ENCODE data around the gene GCDH. TPM values are rescaled to one million over a fixed set of nuclear protein-coding genes. Genes with fewer than 3 reads are reported as not detected.

Gene GCDH
- total RNA-seq, 1 donor from 2014 or later = 39.5 TPM

- Mint-ChIP-seq H3K27me3 (ENCODE audit: insufficient read depth, low read depth) (peaks cover 10% of the 10 kb centered on the region), H3K27ac (no peak overlapping the region)
Measured at GRCh38 chr19:12935071-12935470, 44.1 kb downstream of the GCDH start.

GRCh38 chr19:12936582-12936981, 45.6 kb downstream of the GCDH start:
- Histone ChIP-seq H3K27me3 (no peaks in the 10 kb centered on the region), H4K20me1 (ENCODE audit: low read depth) (peaks cover 33% of the 10 kb centered on the region), H3K36me3 (peaks cover 10% of the 10 kb centered on the region), H3F3A (ENCODE audit: low read depth) (peaks cover 46% of the 10 kb centered on the region), H3K9me3 (ENCODE audit: low read depth) (no peaks in the 10 kb centered on the region), H3K27ac (peak overlapping the region; percentile 36), H3K4me2 (no peak overlapping the region), H3K79me2 (ENCODE audit: low read depth) (peaks cover 51% of the 10 kb centered on the region), H3K4me1 (peaks cover 25% of the 10 kb centered on the region), H2AFZ (replicated peaks) (no peak overlapping the region), H3K4me3 (no peak overlapping the region), H3K9ac (no peak overlapping the region)
- H3K4me1 Mint-ChIP-seq = peaks cover 49% of the 10 kb centered on the region
- no peak for TF ChIP-seq EZH2 (IDR thresholded peaks at IDR 0.05)
- TF ChIP-seq CTCF (IDR thresholded peaks at IDR 0.05) = no peak
- TF ChIP-seq EZH2phosphoT487 (IDR thresholded peaks at IDR 0.05) = no peak
- peaks cover 12% of the 10 kb centered on the region for H3K27me3 Mint-ChIP-seq (ENCODE audit: insufficient read depth, low read depth)
- H3K36me3 Mint-ChIP-seq = peaks cover 23% of the 10 kb centered on the region
- no peak for DNase-seq (ENCODE audit: low spot score)
- no peaks in the 10 kb centered on the region for H3K9me3 Mint-ChIP-seq
- peak overlapping the region; percentile 7 for H3K4me3 Mint-ChIP-seq
- peak overlapping the region; percentile 80 for H3K27ac Mint-ChIP-seq

More at GRCh38 chr19:12935071-12935470, 44.1 kb downstream of the GCDH start:
- peaks cover 3% of the 10 kb centered on the region for H3K36me3 ChIP-seq
- peaks cover 22% of the 10 kb centered on the region for H3K4me1 ChIP-seq
- no peak overlapping the region for H3K9ac ChIP-seq
- Mint-ChIP-seq H3K9me3 (no peaks in the 10 kb centered on the region), H3K4me1 (peaks cover 39% of the 10 kb centered on the region), H3K4me3 (peak overlapping the region; percentile 48), H3K36me3 (peaks cover 14% of the 10 kb centered on the region)
- TF ChIP-seq EZH2phosphoT487 (IDR thresholded peaks at IDR 0.05) (no peak), EZH2 (IDR thresholded peaks at IDR 0.05) (no peak), CTCF (IDR thresholded peaks at IDR 0.05) (no peak)
- no peak overlapping the region for H3K4me3 ChIP-seq
- no peak overlapping the region for H2AFZ ChIP-seq (replicated peaks)
- H3K27me3 ChIP-seq = no peaks in the 10 kb centered on the region
- H4K20me1 ChIP-seq (ENCODE audit: low read depth) = peaks cover 26% of the 10 kb centered on the region
- DNase-seq (ENCODE audit: low spot score) = no peak
- H3K4me2 ChIP-seq = no peak overlapping the region
- peaks cover 46% of the 10 kb centered on the region for H3K79me2 ChIP-seq (ENCODE audit: low read depth)
- no peak overlapping the region for H3K27ac ChIP-seq
- no peaks in the 10 kb centered on the region for H3K9me3 ChIP-seq (ENCODE audit: low read depth)
- peaks cover 31% of the 10 kb centered on the region for H3F3A ChIP-seq (ENCODE audit: low read depth)

GRCh38 chr19:12937093-12937926, 46.4 kb downstream of the GCDH start:
- peaks cover 48% of the 10 kb centered on the region for H3K4me1 Mint-ChIP-seq
- Histone ChIP-seq H3K27ac (peak overlapping the region; percentile 36), H3K4me1 (peaks cover 25% of the 10 kb centered on the region), H3K4me3 (peak overlapping the region; percentile 97), H4K20me1 (ENCODE audit: low read depth) (peaks cover 30% of the 10 kb centered on the region), H3K9ac (no peak overlapping the region), H3K4me2 (peak overlapping the region; percentile 86), H3K9me3 (ENCODE audit: low read depth) (no peaks in the 10 kb centered on the region), H3K27me3 (no peaks in the 10 kb centered on the region), H3K36me3 (peaks cover 10% of the 10 kb centered on the region), H2AFZ (replicated peaks) (peak overlapping the region; percentile 32), H3K79me2 (ENCODE audit: low read depth) (peaks cover 48% of the 10 kb centered on the region), H3F3A (ENCODE audit: low read depth) (peaks cover 53% of the 10 kb centered on the region)
- peaks cover 24% of the 10 kb centered on the region for H3K36me3 Mint-ChIP-seq
- peak overlapping the region; percentile 90 for H3K27ac Mint-ChIP-seq
- peak overlapping the region; percentile 100 for H3K4me3 Mint-ChIP-seq
- TF ChIP-seq CTCF (IDR thresholded peaks at IDR 0.05) = no peak
- no peak for TF ChIP-seq EZH2 (IDR thresholded peaks at IDR 0.05)
- no peak for TF ChIP-seq EZH2phosphoT487 (IDR thresholded peaks at IDR 0.05)
- no peaks in the 10 kb centered on the region for H3K9me3 Mint-ChIP-seq
- DNase-seq (ENCODE audit: low spot score) = peak; percentile 69
- H3K27me3 Mint-ChIP-seq (ENCODE audit: insufficient read depth, low read depth) = peaks cover 15% of the 10 kb centered on the region
